Activated naive CD8-positive, alpha-beta T cell treated with anti-CD3 and anti-CD28 coated beads, Interleukin-2, amount 10 ng/mL, durations not matched to agents 7 days and 5 days (primary cell): ENCODE measurements around the gene NKAPL. TPM values are rescaled to one million over a fixed set of nuclear protein-coding genes. Genes with fewer than 3 reads are reported as not detected.
A peak's percentile ranks its signal among the peaks of the same experiment; 100 is the strongest.
"Not testable (repeated sequence)": the region's sequence is repeated elsewhere in the genome, so short reads cannot be mapped to it uniquely, and the experiment has no call there.

ENCODE experiments used
- ATAC-seq: fragments of 150-1000 bp; cut with Tn5 transposase; one replicate; pipeline ENCODE4 v1.10.0; 2021; ENCODE audit warnings: low read depth, moderate library complexity
- POLR2A ChIA-PET: fragments of 350-600 bp; sonication (Branson Sonifier 250); formaldehyde crosslinking; loops from one replicate; lab custom pipeline; 2021; ENCODE audit warnings: antibody characterized with exemption; lab: Charles Lee
- DNase-seq: peaks from one replicate; pipeline ENCODE4 v3.0.0; 2021
- H3K27ac Mint-ChIP-seq: one replicate; pipeline ENCODE4 v1.8.0; 2022; ENCODE audit warnings: mild to moderate bottlenecking, mixed read lengths
- H3K27me3 Mint-ChIP-seq: one replicate; pipeline ENCODE4 v1.8.0; 2022; ENCODE audit warnings: mild to moderate bottlenecking, moderate library complexity, mixed read lengths
- H3K36me3 Mint-ChIP-seq: one replicate; pipeline ENCODE4 v1.8.0; 2021; ENCODE audit warnings: mild to moderate bottlenecking, mixed read lengths
- H3K4me1 Mint-ChIP-seq: one replicate; pipeline ENCODE4 v1.8.0; 2021; ENCODE audit warnings: mixed read lengths
- H3K4me3 Mint-ChIP-seq: one replicate; pipeline ENCODE4 v1.8.0; 2022; ENCODE audit warnings: mild to moderate bottlenecking, moderate library complexity, mixed read lengths
- H3K9me3 Mint-ChIP-seq: one replicate; pipeline ENCODE4 v1.8.0; 2021; ENCODE audit warnings: mixed read lengths
- total RNA-seq, 2 experiments: library from RNA; stranded (reverse); gene quantifications; one replicate each; pipeline ENCODE4 v1.2.3, GENCODE V29; 2021

Gene NKAPL
- total RNA-seq, 2 experiments from 2014 or later: not detected

- DNase-seq (no peak), ATAC-seq (no peak)
- Mint-ChIP-seq H3K27me3 (peaks cover 5% of the 10 kb centered on the region), H3K36me3 (peaks cover 16% of the 10 kb centered on the region), H3K9me3 (no peaks in the 10 kb centered on the region), H3K4me3 (no peak overlapping the region), H3K27ac (no peak overlapping the region), H3K4me1 (peaks cover 15% of the 10 kb centered on the region)
- POLR2A ChIA-PET: interaction anchor here (0.8 to 1.0 kb wide), 2 partner anchors 31 to 147 kb away, joined by 3 read pairs; partner anchors contain the start of gene ZKSCAN4
Observed at GRCh38 chr6:28282926-28283325, 23.8 kb downstream of the NKAPL start.

GRCh38 chr6:28291573-28291972 lies 32.5 kb downstream of the NKAPL start:
- peaks cover 4% of the 10 kb centered on the region for H3K9me3 Mint-ChIP-seq
- H3K36me3 Mint-ChIP-seq: peaks cover 38% of the 10 kb centered on the region
- POLR2A ChIA-PET: no interaction called here
- H3K27ac Mint-ChIP-seq: no peak overlapping the region
- no peak overlapping the region for H3K4me3 Mint-ChIP-seq
- H3K27me3 Mint-ChIP-seq: no peaks in the 10 kb centered on the region
- DNase-seq (no peak), ATAC-seq (no peak)
- H3K4me1 Mint-ChIP-seq: no peaks in the 10 kb centered on the region

GRCh38 chr6:28295326-28295725 lies 36.2 kb downstream of the NKAPL start:
- Mint-ChIP-seq H3K36me3 (peaks cover 26% of the 10 kb centered on the region), H3K4me1 (no peaks in the 10 kb centered on the region), H3K27ac (no peak overlapping the region), H3K27me3 (no peaks in the 10 kb centered on the region), H3K4me3 (no peak overlapping the region), H3K9me3 (peaks cover 4% of the 10 kb centered on the region)
- DNase-seq: no peak
- no peak for ATAC-seq
- POLR2A ChIA-PET: no interaction called here

GRCh38 chr6:28296520-28297060 lies 37.5 kb downstream of the NKAPL start:
- ATAC-seq (no peak), DNase-seq (no peak)
- H3K9me3 Mint-ChIP-seq: no peaks in the 10 kb centered on the region
- H3K27ac Mint-ChIP-seq: no peak overlapping the region
- peaks cover 29% of the 10 kb centered on the region for H3K36me3 Mint-ChIP-seq
- H3K4me3 Mint-ChIP-seq: no peak overlapping the region
- no peaks in the 10 kb centered on the region for H3K4me1 Mint-ChIP-seq
- POLR2A ChIA-PET: no interaction called here
- no peaks in the 10 kb centered on the region for H3K27me3 Mint-ChIP-seq

GRCh38 chr6:28303570-28303969 lies 44.5 kb downstream of the NKAPL start:
- Mint-ChIP-seq H3K36me3 (peaks cover 25% of the 10 kb centered on the region), H3K27me3 (peaks cover 3% of the 10 kb centered on the region), H3K4me3 (peak overlapping the region; percentile 8), H3K27ac (peak overlapping the region; percentile 3), H3K9me3 (peaks cover 17% of the 10 kb centered on the region), H3K4me1 (peaks cover 8% of the 10 kb centered on the region)
- ATAC-seq (no peak), DNase-seq (no peak)
- POLR2A ChIA-PET: no interaction called here

GRCh38 chr6:28306363-28306762 lies 47.3 kb downstream of the NKAPL start:
- H3K27me3 Mint-ChIP-seq, DNase-seq, H3K27ac Mint-ChIP-seq, H3K4me1 Mint-ChIP-seq, ATAC-seq, POLR2A ChIA-PET, H3K4me3 Mint-ChIP-seq: not testable (repeated sequence)
- Mint-ChIP-seq H3K36me3 (peaks cover 12% of the 10 kb centered on the region), H3K9me3 (peaks cover 19% of the 10 kb centered on the region)

Other genes with a start within 250 kb of the NKAPL start
- gene ZNF165, start 178.7 kb upstream of the NKAPL start, total RNA-seq: 1 to 10 TPM; 1.2 to 1.3 TPM
- gene ZSCAN16, start 134.7 kb upstream of the NKAPL start, total RNA-seq: 1 to 10 TPM; 6.9 to 8.6 TPM
- gene ZKSCAN8, start 117.4 kb upstream of the NKAPL start, total RNA-seq: 10 to 100 TPM; 29.8 to 30.7 TPM
- 1 to 10 TPM; 9.0 to 9.7 TPM for gene ZSCAN9, start 34.0 kb upstream of the NKAPL start, total RNA-seq
- gene ZKSCAN4, start 7.0 kb upstream of the NKAPL start, total RNA-seq: 10 to 100 TPM; 10.5 to 11.3 TPM
- gene ZSCAN26, start 7.8 kb downstream of the NKAPL start, total RNA-seq: 10 to 100 TPM; 13.1 to 14.5 TPM
- gene PGBD1, start 22.3 kb downstream of the NKAPL start, total RNA-seq: 1 to 10 TPM; 3.4 to 3.9 TPM
- gene ZSCAN31, start 76.9 kb downstream of the NKAPL start, total RNA-seq: 1 to 10 TPM; 1.9 to 2.0 TPM
- 1 to 10 TPM; 7.0 to 7.6 TPM for gene ZKSCAN3, start 90.7 kb downstream of the NKAPL start, total RNA-seq
- 10 to 100 TPM; 13.9 to 15.0 TPM for gene ZSCAN12, start 140.4 kb downstream of the NKAPL start, total RNA-seq
- 1 to 10 TPM; 1.3 to 2.9 TPM for gene ZSCAN23, start 184.2 kb downstream of the NKAPL start, total RNA-seq